ENCODE data around the gene HLCS.

Gene HLCS

DNA sequence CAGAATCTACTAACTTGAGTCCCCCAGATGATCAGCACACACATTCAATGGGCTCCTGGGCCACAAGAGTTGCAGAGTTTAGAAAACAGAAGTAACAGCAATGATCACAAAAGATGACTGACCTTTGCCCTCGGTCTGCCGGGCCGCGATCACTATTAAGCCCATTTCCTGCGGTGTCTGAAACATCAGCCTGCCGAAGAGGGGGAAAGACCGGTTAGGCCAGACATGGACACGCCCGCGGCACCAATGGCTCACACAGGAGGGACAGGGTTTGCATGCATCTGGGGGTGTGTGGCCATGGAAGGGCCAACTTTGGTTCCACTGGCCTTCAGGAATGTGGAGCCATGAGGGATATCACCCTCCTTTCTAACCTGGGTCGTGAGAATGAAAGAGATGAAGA lies 199.4 kb downstream of the HLCS start:
- Histone ChIP-seq H3K4me1 (ENCODE audit: control extremely low read depth in 1 of 4, control insufficient read depth in 4 of 4, insufficient read depth in 4 of 4, low read length in 3 of 4) (peaks cover 0 to 2% (median 0%) of the 10 kb centered on the region in 4 experiments), H3K9me3 (ENCODE audit: control extremely low read depth in 1 of 5, control insufficient read depth in 4 of 5, insufficient read depth in 2 of 5, low read depth in 1 of 5, low read length in 4 of 5) (no peaks in the 10 kb centered on the region), H3K4me3 (ENCODE audit: control insufficient read depth in 1 of 7, extremely low read depth in 1 of 7, insufficient read depth in 4 of 7, low read depth in 2 of 7, low read length in 6 of 7) (no peak overlapping the region), H3K27ac (ENCODE audit: insufficient read depth in 1 of 2, low read depth in 1 of 2, low read length in 2 of 2, poor library complexity in 1 of 2, severe bottlenecking in 2 of 2) (no peak overlapping the region), H3K27me3 (replicated peaks in 2 of 5; ENCODE audit: control insufficient read depth in 4 of 5, insufficient read depth in 5 of 5, low read length in 4 of 5) (no peaks in the 10 kb centered on the region), H3K36me3 (ENCODE audit: control insufficient read depth in 4 of 4, insufficient read depth in 4 of 4, low read length in 3 of 4) (no peaks in the 10 kb centered on the region)
- ChIA-PET POLR2A (no interaction called here), CTCF (no interaction called here)
- 94% methylated on average over 8 of the region's 11 CpGs for WGBS (ENCODE audit: insufficient coverage)
- DNase-seq: no peak

DNA sequence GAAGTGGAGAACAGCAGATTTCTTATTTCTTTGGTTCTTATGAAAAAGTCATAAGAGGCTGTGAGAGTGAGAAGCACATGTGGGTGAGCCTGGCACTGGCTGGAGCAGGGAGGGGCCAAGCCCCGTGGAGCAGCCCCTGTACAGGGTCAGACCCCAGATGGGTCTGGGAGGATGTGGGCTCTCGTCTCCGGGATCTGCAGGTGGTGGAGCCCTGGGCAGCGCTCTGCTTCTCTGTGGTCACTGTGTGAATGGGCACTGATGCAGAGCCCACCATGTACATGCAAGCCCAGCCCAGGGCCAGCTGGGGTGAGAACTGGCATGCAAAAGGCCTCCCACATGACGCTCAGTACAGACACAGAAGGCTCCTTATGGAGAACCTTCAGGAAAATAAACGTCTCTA lies 200.0 kb downstream of the HLCS start:
- Histone ChIP-seq H3K4me3 (ENCODE audit: control insufficient read depth in 1 of 7, extremely low read depth in 1 of 7, insufficient read depth in 4 of 7, low read depth in 2 of 7, low read length in 6 of 7) (no peak overlapping the region), H3K27ac (ENCODE audit: insufficient read depth in 1 of 2, low read depth in 1 of 2, low read length in 2 of 2, poor library complexity in 1 of 2, severe bottlenecking in 2 of 2) (no peak overlapping the region), H3K9me3 (ENCODE audit: control extremely low read depth in 1 of 5, control insufficient read depth in 4 of 5, insufficient read depth in 2 of 5, low read depth in 1 of 5, low read length in 4 of 5) (no peaks in the 10 kb centered on the region), H3K27me3 (replicated peaks in 2 of 5; ENCODE audit: control insufficient read depth in 4 of 5, insufficient read depth in 5 of 5, low read length in 4 of 5) (no peaks in the 10 kb centered on the region), H3K4me1 (ENCODE audit: control extremely low read depth in 1 of 4, control insufficient read depth in 4 of 4, insufficient read depth in 4 of 4, low read length in 3 of 4) (peaks cover 0 to 2% (median 0%) of the 10 kb centered on the region in 4 experiments), H3K36me3 (ENCODE audit: control insufficient read depth in 4 of 4, insufficient read depth in 4 of 4, low read length in 3 of 4) (no peaks in the 10 kb centered on the region)
- ChIA-PET POLR2A (no interaction called here), CTCF (no interaction called here)
- 100% methylated on average over 3 of the region's 6 CpGs for WGBS (ENCODE audit: insufficient coverage)
- DNase-seq: no peak

- ChIA-PET POLR2A (no interaction called here), CTCF (no interaction called here)
- Histone ChIP-seq H3K36me3 (ENCODE audit: control insufficient read depth in 4 of 4, insufficient read depth in 4 of 4, low read length in 3 of 4) (peaks cover 0 to 2% (median 0%) of the 10 kb centered on the region in 4 experiments), H3K9me3 (ENCODE audit: control extremely low read depth in 1 of 5, control insufficient read depth in 4 of 5, insufficient read depth in 2 of 5, low read depth in 1 of 5, low read length in 4 of 5) (no peaks in the 10 kb centered on the region), H3K27me3 (replicated peaks in 2 of 5; ENCODE audit: control insufficient read depth in 4 of 5, insufficient read depth in 5 of 5, low read length in 4 of 5) (no peaks in the 10 kb centered on the region), H3K27ac (ENCODE audit: insufficient read depth in 1 of 2, low read depth in 1 of 2, low read length in 2 of 2, poor library complexity in 1 of 2, severe bottlenecking in 2 of 2) (no peak overlapping the region), H3K4me1 (ENCODE audit: control extremely low read depth in 1 of 4, control insufficient read depth in 4 of 4, insufficient read depth in 4 of 4, low read length in 3 of 4) (peaks cover 0 to 2% (median 0%) of the 10 kb centered on the region in 4 experiments), H3K4me3 (ENCODE audit: control insufficient read depth in 1 of 7, extremely low read depth in 1 of 7, insufficient read depth in 4 of 7, low read depth in 2 of 7, low read length in 6 of 7) (no peak overlapping the region)
- no peak for DNase-seq
- WGBS (ENCODE audit: insufficient coverage): 88% methylated on average over 1 of the region's 4 CpGs
Measured at GRCh38 chr21:36765229-36765628, 201.2 kb downstream of the HLCS start.

DNA sequence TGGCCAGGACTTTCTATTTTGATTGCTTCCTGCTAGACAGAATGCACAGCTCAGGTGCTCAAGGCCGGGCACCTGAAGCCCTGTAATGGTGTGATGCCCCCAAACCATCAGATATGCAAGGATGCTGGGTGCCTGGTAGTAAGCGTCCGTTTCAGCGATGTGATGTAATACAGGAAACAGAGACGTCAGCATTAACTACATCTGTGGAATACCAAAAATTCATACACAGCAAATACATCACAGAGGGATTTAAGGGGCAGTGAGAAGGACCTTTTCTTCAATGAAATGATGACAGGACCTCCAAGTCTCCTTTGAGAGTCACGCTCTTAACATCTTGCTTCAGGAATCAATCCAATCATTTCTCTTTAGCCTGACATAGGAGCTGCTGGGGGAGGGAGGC lies 203.2 kb downstream of the HLCS start:
- H3K9me3 ChIP-seq (ENCODE audit: control extremely low read depth in 1 of 5, control insufficient read depth in 4 of 5, insufficient read depth in 2 of 5, low read depth in 1 of 5, low read length in 4 of 5): no peaks in the 10 kb centered on the region
- H3K4me1 ChIP-seq (ENCODE audit: control extremely low read depth in 1 of 4, control insufficient read depth in 4 of 4, insufficient read depth in 4 of 4, low read length in 3 of 4): no peaks in the 10 kb centered on the region
- DNase-seq: no peak
- H3K4me3 ChIP-seq (ENCODE audit: control insufficient read depth in 1 of 7, extremely low read depth in 1 of 7, insufficient read depth in 4 of 7, low read depth in 2 of 7, low read length in 6 of 7): no peak overlapping the region
- ChIA-PET CTCF (interaction anchor here (1.2 kb wide), 1 partner anchor 10 kb away, joined by 3 read pairs; no protein-coding TSS in a partner anchor), POLR2A (no interaction called here)
- H3K27me3 ChIP-seq (replicated peaks in 2 of 5; ENCODE audit: control insufficient read depth in 4 of 5, insufficient read depth in 5 of 5, low read length in 4 of 5): no peaks in the 10 kb centered on the region
- peaks cover 0 to 2% (median 0%) of the 10 kb centered on the region in 4 experiments for H3K36me3 ChIP-seq (ENCODE audit: control insufficient read depth in 4 of 4, insufficient read depth in 4 of 4, low read length in 3 of 4)
- WGBS (ENCODE audit: insufficient coverage): 80% methylated on average over 1 of the region's 6 CpGs
- H3K27ac ChIP-seq (ENCODE audit: insufficient read depth in 1 of 2, low read depth in 1 of 2, low read length in 2 of 2, poor library complexity in 1 of 2, severe bottlenecking in 2 of 2): no peak overlapping the region

- no peak for DNase-seq
Measured at GRCh38 chr21:36762642-36763041, 203.8 kb downstream of the HLCS start.

GRCh38 chr21:36761685-36762084 lies 204.8 kb downstream of the HLCS start:
- POLR2A ChIA-PET: no interaction called here
- no peak overlapping the region for H3K27ac ChIP-seq (ENCODE audit: insufficient read depth in 1 of 2, low read depth in 1 of 2, low read length in 2 of 2, poor library complexity in 1 of 2, severe bottlenecking in 2 of 2)

More at GRCh38 chr21:36762642-36763041, 203.8 kb downstream of the HLCS start:
- no peaks in the 10 kb centered on the region for H3K4me1 ChIP-seq (ENCODE audit: control extremely low read depth in 1 of 4, control insufficient read depth in 4 of 4, insufficient read depth in 4 of 4, low read length in 3 of 4)
- 93% methylated on average over 8 of the region's 9 CpGs for WGBS (ENCODE audit: insufficient coverage)
- no peak overlapping the region for H3K4me3 ChIP-seq (ENCODE audit: control insufficient read depth in 1 of 7, extremely low read depth in 1 of 7, insufficient read depth in 4 of 7, low read depth in 2 of 7, low read length in 6 of 7)
- H3K9me3 ChIP-seq (ENCODE audit: control extremely low read depth in 1 of 5, control insufficient read depth in 4 of 5, insufficient read depth in 2 of 5, low read depth in 1 of 5, low read length in 4 of 5): no peaks in the 10 kb centered on the region
- peaks cover 0 to 2% (median 0%) of the 10 kb centered on the region in 4 experiments for H3K36me3 ChIP-seq (ENCODE audit: control insufficient read depth in 4 of 4, insufficient read depth in 4 of 4, low read length in 3 of 4)
- ChIA-PET CTCF (interaction anchor here (1.2 kb wide), 1 partner anchor 11 kb away, joined by 3 read pairs; no protein-coding TSS in a partner anchor), POLR2A (no interaction called here)
- no peaks in the 10 kb centered on the region for H3K27me3 ChIP-seq (replicated peaks in 2 of 5; ENCODE audit: control insufficient read depth in 4 of 5, insufficient read depth in 5 of 5, low read length in 4 of 5)
- no peak overlapping the region for H3K27ac ChIP-seq (ENCODE audit: insufficient read depth in 1 of 2, low read depth in 1 of 2, low read length in 2 of 2, poor library complexity in 1 of 2, severe bottlenecking in 2 of 2)

GRCh38 chr21:36759348-36760083 lies 207.0 kb downstream of the HLCS start:
- no peaks in the 10 kb centered on the region for H3K9me3 ChIP-seq (ENCODE audit: control extremely low read depth in 1 of 5, control insufficient read depth in 4 of 5, insufficient read depth in 2 of 5, low read depth in 1 of 5, low read length in 4 of 5)
- peaks cover 0 to 5% (median 1%) of the 10 kb centered on the region in 4 experiments for H3K36me3 ChIP-seq (ENCODE audit: control insufficient read depth in 4 of 4, insufficient read depth in 4 of 4, low read length in 3 of 4)
- no peaks in the 10 kb centered on the region for H3K4me1 ChIP-seq (ENCODE audit: control extremely low read depth in 1 of 4, control insufficient read depth in 4 of 4, insufficient read depth in 4 of 4, low read length in 3 of 4)
- no peak overlapping the region for H3K4me3 ChIP-seq (ENCODE audit: control insufficient read depth in 1 of 7, extremely low read depth in 1 of 7, insufficient read depth in 4 of 7, low read depth in 2 of 7, low read length in 6 of 7)
- H3K27me3 ChIP-seq (replicated peaks in 2 of 5; ENCODE audit: control insufficient read depth in 4 of 5, insufficient read depth in 5 of 5, low read length in 4 of 5): no peaks in the 10 kb centered on the region
- CTCF ChIA-PET: interaction anchor here (0.6 to 1.3 kb wide), 4 partner anchors 9 to 1699 kb away, joined by 3 to 5 read pairs (median 4); no protein-coding TSS in a partner anchor
- 84% methylated on average over 8 of the region's 12 CpGs for WGBS (ENCODE audit: insufficient coverage)
- DNase-seq: no peak
- H3K27ac ChIP-seq (ENCODE audit: insufficient read depth in 1 of 2, low read depth in 1 of 2, low read length in 2 of 2, poor library complexity in 1 of 2, severe bottlenecking in 2 of 2): no peak overlapping the region
- POLR2A ChIA-PET: no interaction called here

More at GRCh38 chr21:36761685-36762084, 204.8 kb downstream of the HLCS start:
- Histone ChIP-seq H3K4me1 (ENCODE audit: control extremely low read depth in 1 of 4, control insufficient read depth in 4 of 4, insufficient read depth in 4 of 4, low read length in 3 of 4) (no peaks in the 10 kb centered on the region), H3K4me3 (ENCODE audit: control insufficient read depth in 1 of 7, extremely low read depth in 1 of 7, insufficient read depth in 4 of 7, low read depth in 2 of 7, low read length in 6 of 7) (no peak overlapping the region), H3K9me3 (ENCODE audit: control extremely low read depth in 1 of 5, control insufficient read depth in 4 of 5, insufficient read depth in 2 of 5, low read depth in 1 of 5, low read length in 4 of 5) (no peaks in the 10 kb centered on the region), H3K27me3 (replicated peaks in 2 of 5; ENCODE audit: control insufficient read depth in 4 of 5, insufficient read depth in 5 of 5, low read length in 4 of 5) (no peaks in the 10 kb centered on the region), H3K36me3 (ENCODE audit: control insufficient read depth in 4 of 4, insufficient read depth in 4 of 4, low read length in 3 of 4) (peaks cover 0 to 2% (median 0%) of the 10 kb centered on the region in 4 experiments)
- no peak for DNase-seq
- CTCF ChIA-PET: no interaction called here
- 93% methylated on average over 11 of the region's 11 CpGs for WGBS (ENCODE audit: insufficient coverage)
